ENCODE measurements around the gene SLC29A1. TPM values are rescaled to one million over a fixed set of nuclear protein-coding genes. Genes with fewer than 3 reads are reported as not detected.

SLC29A1 gene
- total and polyA plus RNA-seq, 4 donors: 15.1 to 67.2 (median 16.7) TPM

DNA sequence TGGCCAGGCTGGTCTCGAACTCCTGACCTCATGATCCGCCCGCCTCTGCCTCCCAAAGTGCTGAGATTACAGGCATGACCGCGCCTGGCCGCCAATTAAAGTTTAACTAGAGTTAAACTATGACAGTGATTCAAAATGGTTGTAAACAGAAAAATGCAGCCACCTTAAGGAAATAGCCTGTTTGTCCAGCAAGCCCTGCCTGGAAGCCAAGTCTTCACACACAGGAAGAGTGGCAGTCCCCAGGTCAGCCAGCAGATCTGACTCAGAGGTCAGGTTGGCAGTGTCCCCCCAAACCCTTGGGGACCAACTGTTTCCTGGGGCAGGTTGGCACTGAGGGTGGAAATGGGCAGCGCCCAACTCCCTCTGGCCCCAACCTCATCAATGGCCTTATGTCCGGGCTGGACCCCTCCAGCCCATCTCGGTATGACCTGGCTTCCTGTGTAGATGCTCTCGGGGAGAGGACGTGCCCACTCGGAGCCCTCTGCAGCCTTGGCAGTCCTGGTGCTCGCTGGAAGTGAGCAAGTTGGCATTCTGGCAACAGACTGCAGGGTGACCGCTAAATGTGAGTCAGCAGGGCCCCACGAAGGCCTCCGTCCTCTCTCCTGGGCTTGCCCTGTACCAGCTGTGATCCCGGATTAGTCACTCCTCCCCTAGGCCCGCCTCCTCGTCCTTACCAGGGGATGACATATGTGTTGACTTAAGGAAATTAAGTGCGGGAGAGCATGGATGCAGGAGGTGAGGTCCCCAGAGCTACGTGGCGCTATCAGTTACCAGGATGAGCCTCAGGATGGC lies 13.8 kb downstream of the SLC29A1 start:
- TF ChIP-seq, protein P1, sequence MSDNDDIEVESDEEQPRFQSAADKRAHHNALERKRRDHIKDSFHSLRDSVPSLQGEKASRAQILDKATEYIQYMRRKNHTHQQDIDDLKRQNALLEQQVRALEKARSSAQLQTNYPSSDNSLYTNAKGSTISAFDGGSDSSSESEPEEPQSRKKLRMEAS (IDR thresholded peaks at IDR 0.05): peak; percentile 57
- TF ChIP-seq NR2F2 (IDR thresholded peaks at IDR 0.05) (peak; percentile 27), YY1 (IDR thresholded peaks at IDR 0.05) (peak; percentile 68), RAD21 (IDR thresholded peaks at IDR 0.05) (no peak), FOXA1 (IDR thresholded peaks at IDR 0.05) (peak; percentile 79), RXRA (IDR thresholded peaks at IDR 0.05) (peak; percentile 51 to 73), HNF4G (IDR thresholded peaks at IDR 0.05) (no peak), HNF4A (conservative IDR thresholded peaks at IDR 0.05) (peak; percentile 21 to 44), SP1 (IDR thresholded peaks at IDR 0.05) (peak; percentile 61), JUND (IDR thresholded peaks at IDR 0.05) (peak; percentile 87 to 95), GABPA (IDR thresholded peaks at IDR 0.05 in 1 of 2, conservative IDR thresholded peaks at IDR 0.05 in 1 of 2) (no peak), TAF1 (conservative IDR thresholded peaks at IDR 0.05) (no peak), FOXA2 (IDR thresholded peaks at IDR 0.05) (peak; percentile 92), EGR1 (IDR thresholded peaks at IDR 0.05; ENCODE audit: low read depth in 2 of 2) (no peak)
- TF ChIP-seq, protein P2, sequence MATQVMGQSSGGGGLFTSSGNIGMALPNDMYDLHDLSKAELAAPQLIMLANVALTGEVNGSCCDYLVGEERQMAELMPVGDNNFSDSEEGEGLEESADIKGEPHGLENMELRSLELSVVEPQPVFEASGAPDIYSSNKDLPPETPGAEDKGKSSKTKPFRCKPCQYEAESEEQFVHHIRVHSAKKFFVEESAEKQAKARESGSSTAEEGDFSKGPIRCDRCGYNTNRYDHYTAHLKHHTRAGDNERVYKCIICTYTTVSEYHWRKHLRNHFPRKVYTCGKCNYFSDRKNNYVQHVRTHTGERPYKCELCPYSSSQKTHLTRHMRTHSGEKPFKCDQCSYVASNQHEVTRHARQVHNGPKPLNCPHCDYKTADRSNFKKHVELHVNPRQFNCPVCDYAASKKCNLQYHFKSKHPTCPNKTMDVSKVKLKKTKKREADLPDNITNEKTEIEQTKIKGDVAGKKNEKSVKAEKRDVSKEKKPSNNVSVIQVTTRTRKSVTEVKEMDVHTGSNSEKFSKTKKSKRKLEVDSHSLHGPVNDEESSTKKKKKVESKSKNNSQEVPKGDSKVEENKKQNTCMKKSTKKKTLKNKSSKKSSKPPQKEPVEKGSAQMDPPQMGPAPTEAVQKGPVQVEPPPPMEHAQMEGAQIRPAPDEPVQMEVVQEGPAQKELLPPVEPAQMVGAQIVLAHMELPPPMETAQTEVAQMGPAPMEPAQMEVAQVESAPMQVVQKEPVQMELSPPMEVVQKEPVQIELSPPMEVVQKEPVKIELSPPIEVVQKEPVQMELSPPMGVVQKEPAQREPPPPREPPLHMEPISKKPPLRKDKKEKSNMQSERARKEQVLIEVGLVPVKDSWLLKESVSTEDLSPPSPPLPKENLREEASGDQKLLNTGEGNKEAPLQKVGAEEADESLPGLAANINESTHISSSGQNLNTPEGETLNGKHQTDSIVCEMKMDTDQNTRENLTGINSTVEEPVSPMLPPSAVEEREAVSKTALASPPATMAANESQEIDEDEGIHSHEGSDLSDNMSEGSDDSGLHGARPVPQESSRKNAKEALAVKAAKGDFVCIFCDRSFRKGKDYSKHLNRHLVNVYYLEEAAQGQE (IDR thresholded peaks at IDR 0.05): peak; percentile 84
- TF ChIP-seq, protein P3, sequence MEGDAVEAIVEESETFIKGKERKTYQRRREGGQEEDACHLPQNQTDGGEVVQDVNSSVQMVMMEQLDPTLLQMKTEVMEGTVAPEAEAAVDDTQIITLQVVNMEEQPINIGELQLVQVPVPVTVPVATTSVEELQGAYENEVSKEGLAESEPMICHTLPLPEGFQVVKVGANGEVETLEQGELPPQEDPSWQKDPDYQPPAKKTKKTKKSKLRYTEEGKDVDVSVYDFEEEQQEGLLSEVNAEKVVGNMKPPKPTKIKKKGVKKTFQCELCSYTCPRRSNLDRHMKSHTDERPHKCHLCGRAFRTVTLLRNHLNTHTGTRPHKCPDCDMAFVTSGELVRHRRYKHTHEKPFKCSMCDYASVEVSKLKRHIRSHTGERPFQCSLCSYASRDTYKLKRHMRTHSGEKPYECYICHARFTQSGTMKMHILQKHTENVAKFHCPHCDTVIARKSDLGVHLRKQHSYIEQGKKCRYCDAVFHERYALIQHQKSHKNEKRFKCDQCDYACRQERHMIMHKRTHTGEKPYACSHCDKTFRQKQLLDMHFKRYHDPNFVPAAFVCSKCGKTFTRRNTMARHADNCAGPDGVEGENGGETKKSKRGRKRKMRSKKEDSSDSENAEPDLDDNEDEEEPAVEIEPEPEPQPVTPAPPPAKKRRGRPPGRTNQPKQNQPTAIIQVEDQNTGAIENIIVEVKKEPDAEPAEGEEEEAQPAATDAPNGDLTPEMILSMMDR (IDR thresholded peaks at IDR 0.05; ENCODE audit: low read depth, low read length, missing input control): no peak
- TF ChIP-seq, protein P4, sequence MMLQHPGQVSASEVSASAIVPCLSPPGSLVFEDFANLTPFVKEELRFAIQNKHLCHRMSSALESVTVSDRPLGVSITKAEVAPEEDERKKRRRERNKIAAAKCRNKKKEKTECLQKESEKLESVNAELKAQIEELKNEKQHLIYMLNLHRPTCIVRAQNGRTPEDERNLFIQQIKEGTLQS (IDR thresholded peaks at IDR 0.05): peak; percentile 72
- TF ChIP-seq, protein P5, sequence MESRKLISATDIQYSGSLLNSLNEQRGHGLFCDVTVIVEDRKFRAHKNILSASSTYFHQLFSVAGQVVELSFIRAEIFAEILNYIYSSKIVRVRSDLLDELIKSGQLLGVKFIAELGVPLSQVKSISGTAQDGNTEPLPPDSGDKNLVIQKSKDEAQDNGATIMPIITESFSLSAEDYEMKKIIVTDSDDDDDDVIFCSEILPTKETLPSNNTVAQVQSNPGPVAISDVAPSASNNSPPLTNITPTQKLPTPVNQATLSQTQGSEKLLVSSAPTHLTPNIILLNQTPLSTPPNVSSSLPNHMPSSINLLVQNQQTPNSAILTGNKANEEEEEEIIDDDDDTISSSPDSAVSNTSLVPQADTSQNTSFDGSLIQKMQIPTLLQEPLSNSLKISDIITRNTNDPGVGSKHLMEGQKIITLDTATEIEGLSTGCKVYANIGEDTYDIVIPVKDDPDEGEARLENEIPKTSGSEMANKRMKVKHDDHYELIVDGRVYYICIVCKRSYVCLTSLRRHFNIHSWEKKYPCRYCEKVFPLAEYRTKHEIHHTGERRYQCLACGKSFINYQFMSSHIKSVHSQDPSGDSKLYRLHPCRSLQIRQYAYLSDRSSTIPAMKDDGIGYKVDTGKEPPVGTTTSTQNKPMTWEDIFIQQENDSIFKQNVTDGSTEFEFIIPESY (IDR thresholded peaks at IDR 0.05): peak; percentile 44
- H3K4me3 ChIP-seq (ENCODE audit: low read depth in 1 of 3, low read length in 3 of 3): peak overlapping the region; percentile 49 to 71 (median 49)
- WGBS: 9% methylated on average over 22 of the region's 22 CpGs

More for the DNA sequence above, 13.8 kb downstream of the SLC29A1 start:
- Histone ChIP-seq H3K9ac (ENCODE audit: low read depth in 1 of 2, low read length in 2 of 2) (peak overlapping the region; percentile 75), H3K9me3 (ENCODE audit: control insufficient read depth in 4 of 4, low read length in 3 of 4) (no peaks in the 10 kb centered on the region), H3K4me1 (ENCODE audit: control insufficient read depth in 4 of 4, insufficient read depth in 4 of 4, low read length in 3 of 4) (peaks cover 16 to 46% (median 38%) of the 10 kb centered on the region in 4 donors), H3K36me3 (ENCODE audit: control insufficient read depth in 4 of 4, insufficient read depth in 3 of 4, low read depth in 1 of 4, low read length in 3 of 4) (no peaks in the 10 kb centered on the region), H3K27me3 (ENCODE audit: control insufficient read depth in 4 of 4, insufficient read depth in 4 of 4, low read length in 3 of 4) (no peaks in the 10 kb centered on the region), H3K27ac (ENCODE audit: low read depth in 1 of 2, low read length in 2 of 2) (peak overlapping the region; percentile 97 to 99)
- peak; percentile 83 for DNase-seq (ENCODE audit: low spot score)
